HG02852 (cell line): ENCODE data around the gene RNGTT.
"Not testable (repeated sequence)": the region's sequence is repeated elsewhere in the genome, so short reads cannot be mapped to it uniquely, and the experiment has no call there.

Experiments
- ATAC-seq: cut with Tn5 transposase; IDR thresholded peaks from one replicate; pipeline ENCODE4 v1.9.1; 2021; ENCODE audit warnings: mild to moderate bottlenecking, moderate library complexity; ENCODE audit not compliant: unreplicated experiment

RNGTT gene

GRCh38 chr6:88914895-88915598 is 48.4 kb downstream of the RNGTT start:
- no peak for ATAC-seq

GRCh38 chr6:88914180-88914579 is 49.2 kb downstream of the RNGTT start:
- ATAC-seq, result no peak

GRCh38 chr6:88913471-88913870 is 49.9 kb downstream of the RNGTT start:
- no peak for ATAC-seq

GRCh38 chr6:88910922-88911778 is 52.3 kb downstream of the RNGTT start:
- ATAC-seq, result no peak

- ATAC-seq, result no peak
Measured at GRCh38 chr6:88908598-88909548, 54.5 kb downstream of the RNGTT start.

GRCh38 chr6:88907148-88907547 is 56.3 kb downstream of the RNGTT start:
- ATAC-seq, result not testable (repeated sequence)

- no peak for ATAC-seq
Measured at GRCh38 chr6:88899569-88900316, 63.7 kb downstream of the RNGTT start.

GRCh38 chr6:88895911-88896310 is 67.5 kb downstream of the RNGTT start:
- no peak for ATAC-seq

GRCh38 chr6:88890860-88891845 is 72.3 kb downstream of the RNGTT start:
- no peak for ATAC-seq

- no peak for ATAC-seq
Measured at GRCh38 chr6:88890394-88890793, 73.0 kb downstream of the RNGTT start.

- no peak for ATAC-seq
Measured at GRCh38 chr6:88884361-88884760, 79.1 kb downstream of the RNGTT start.

- ATAC-seq, result no peak
Measured at GRCh38 chr6:88882536-88882935, 80.9 kb downstream of the RNGTT start.

- ATAC-seq, result no peak
Measured at GRCh38 chr6:88881451-88881850, 82.0 kb downstream of the RNGTT start.

- ATAC-seq, result no peak
Measured at GRCh38 chr6:88880021-88880420, 83.4 kb downstream of the RNGTT start.

GRCh38 chr6:88877893-88878292 is 85.5 kb downstream of the RNGTT start:
- ATAC-seq, result no peak

GRCh38 chr6:88872962-88873361 is 90.5 kb downstream of the RNGTT start:
- ATAC-seq, result no peak

GRCh38 chr6:88871498-88871897 is 91.9 kb downstream of the RNGTT start:
- ATAC-seq, result no peak

- ATAC-seq, result no peak
Measured at GRCh38 chr6:88870717-88871330, 92.6 kb downstream of the RNGTT start.
